Measurements from ENCODE around the gene TGFA. TPM values are rescaled to one million over a fixed set of nuclear protein-coding genes. Genes with fewer than 3 reads are reported as not detected.
"Not testable (repeated sequence)": the region's sequence is repeated elsewhere in the genome, so short reads cannot be mapped to it uniquely, and the experiment has no call there.

The TGFA gene
- polyA plus RNA-seq, 2 of the 4 experiments (the other 2 are of a cell fraction) = 3.5 to 5.3 TPM

GRCh38 chr2:70467237-70467636 is 86.4 kb downstream of the TGFA start:
- Histone ChIP-seq H3K4me1 (0 out of 3 replicates have a peak, but pooled peaks cover 4% of the 10 kb centered on the region), H3K27ac (no peak overlapping the region), H3K4me2 (no peak overlapping the region), H3K9me3 (no peaks in the 10 kb centered on the region), H3K4me3 (no peak overlapping the region)
- TF ChIP-seq HOXA7 (CRISPR knock-in tag; IDR thresholded peaks at IDR 0.05) (no peak), NFE2L2 (conservative IDR thresholded peaks at IDR 0.05; ENCODE audit: low read length) (no peak), ZNF302 (CRISPR knock-in tag; IDR thresholded peaks at IDR 0.05) (no peak), HDAC2 (IDR thresholded peaks at IDR 0.05) (no peak), ZFP36 (IDR thresholded peaks at IDR 0.05; ENCODE audit: borderline replicate concordance, partially characterized antibody) (no peak), CHD2 (IDR thresholded peaks at IDR 0.05; ENCODE audit: low read length, partially characterized antibody) (no peak), KDM1A (IDR thresholded peaks at IDR 0.05; ENCODE audit: low read depth) (no peak), HEYL (CRISPR knock-in tag; IDR thresholded peaks at IDR 0.05) (no peak), ESRRA (IDR thresholded peaks at IDR 0.05; ENCODE audit: borderline replicate concordance, low read length) (no peak), RNF2 (IDR thresholded peaks at IDR 0.05; ENCODE audit: borderline replicate concordance, low read depth) (no peak), EHF (CRISPR knock-in tag; IDR thresholded peaks at IDR 0.05) (no peak), BCL3 (IDR thresholded peaks at IDR 0.05) (no peak)
- ChIA-PET CTCF (no interaction called here), POLR2A (interaction anchor here (1.0 kb wide), 1 partner anchor 125 kb away, joined by 3 read pairs; no protein-coding TSS in a partner anchor)
- ATAC-seq = no peak
- DNase-seq (ENCODE audit: low read depth in 1 of 2, low spot score in 1 of 2) = no peak
- no peak for FAIRE-seq
- 42% methylated on average over 3 of the region's 3 CpGs for WGBS (ENCODE audit: missing lambda C conversion rate)

DNA sequence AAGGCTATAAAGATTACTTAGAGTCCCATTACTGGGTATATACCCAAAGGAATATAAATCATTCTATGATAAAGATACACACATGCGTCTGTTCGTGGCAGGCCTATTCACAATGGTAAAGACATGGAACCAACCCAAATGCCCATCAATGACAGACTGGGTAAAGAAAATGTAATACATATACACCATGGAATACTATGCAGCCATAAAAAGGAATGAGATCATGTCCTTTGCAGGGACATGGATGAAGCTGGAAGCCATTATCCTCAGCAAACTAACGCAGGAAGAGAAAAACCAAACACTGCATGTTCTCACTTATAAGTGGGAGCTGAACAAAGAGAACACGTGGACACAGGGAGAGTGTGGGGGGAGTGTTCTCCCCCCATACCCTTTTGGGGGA is 87.0 kb downstream of the TGFA start:
- ATAC-seq; H3K9me3 ChIP-seq; CTCF ChIA-PET; H3K27ac ChIP-seq; DNase-seq (ENCODE audit: low read depth in 1 of 2, low spot score in 1 of 2); POLR2A ChIA-PET; FAIRE-seq; H3K4me3 ChIP-seq; H3K4me2 ChIP-seq; H3K4me1 ChIP-seq: not testable (repeated sequence)
- WGBS (ENCODE audit: missing lambda C conversion rate) = 87% methylated on average over 4 of the region's 4 CpGs

GRCh38 chr2:70463997-70464396 is 89.6 kb downstream of the TGFA start:
- DNase-seq (ENCODE audit: low read depth in 1 of 2, low spot score in 1 of 2) = no peak
- H3K27ac ChIP-seq = no peak overlapping the region
- CTCF ChIA-PET = interaction anchor here (0.6 to 1.5 kb wide), 2 partner anchors 21 to 123 kb away, joined by 3 to 5 read pairs; no protein-coding TSS in a partner anchor
- TF ChIP-seq CHD2 (IDR thresholded peaks at IDR 0.05; ENCODE audit: low read length, partially characterized antibody) (no peak), RFX5 (IDR thresholded peaks at IDR 0.05) (no peak), BCL3 (IDR thresholded peaks at IDR 0.05) (no peak), ELK1 (IDR thresholded peaks at IDR 0.05; ENCODE audit: low read depth, low read length) (no peak), CTCF (IDR thresholded peaks at IDR 0.05) (no peak), RARB (CRISPR knock-in tag; IDR thresholded peaks at IDR 0.05) (no peak), FOSL2 (IDR thresholded peaks at IDR 0.05) (no peak), FOSL2 (CRISPR knock-in tag; IDR thresholded peaks at IDR 0.05) (no peak), RAD21 (conservative IDR thresholded peaks at IDR 0.05 in 1 of 2, IDR thresholded peaks at IDR 0.05 in 1 of 2) (no peak), HOXA7 (CRISPR knock-in tag; IDR thresholded peaks at IDR 0.05) (no peak)
- TF ChIP-seq, protein P1, sequence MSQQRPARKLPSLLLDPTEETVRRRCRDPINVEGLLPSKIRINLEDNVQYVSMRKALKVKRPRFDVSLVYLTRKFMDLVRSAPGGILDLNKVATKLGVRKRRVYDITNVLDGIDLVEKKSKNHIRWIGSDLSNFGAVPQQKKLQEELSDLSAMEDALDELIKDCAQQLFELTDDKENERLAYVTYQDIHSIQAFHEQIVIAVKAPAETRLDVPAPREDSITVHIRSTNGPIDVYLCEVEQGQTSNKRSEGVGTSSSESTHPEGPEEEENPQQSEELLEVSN (IDR thresholded peaks at IDR 0.05; ENCODE audit: borderline replicate concordance, low read depth) = no peak
- FAIRE-seq = no peak
- H3K9me3 ChIP-seq = no peaks in the 10 kb centered on the region
- ATAC-seq = no peak
- no peak overlapping the region for H3K4me2 ChIP-seq
- H3K4me3 ChIP-seq = no peak overlapping the region
- POLR2A ChIA-PET = no interaction called here
- 0 out of 3 replicates have a peak, but pooled peaks cover 4% of the 10 kb centered on the region for H3K4me1 ChIP-seq
- WGBS (ENCODE audit: missing lambda C conversion rate) = 70% methylated on average over 4 of the region's 4 CpGs
